SIG-M5 (cell line): ENCODE results near the gene FBXO42.
"Not testable (repeated sequence)": the region's sequence is repeated elsewhere in the genome, so short reads cannot be mapped to it uniquely, and the experiment has no call there.

Experiments
- DNase-seq: peaks from one replicate; lab custom pipeline; 2025; lab: John Stamatoyannopoulos, UW

FBXO42 gene

DNA sequence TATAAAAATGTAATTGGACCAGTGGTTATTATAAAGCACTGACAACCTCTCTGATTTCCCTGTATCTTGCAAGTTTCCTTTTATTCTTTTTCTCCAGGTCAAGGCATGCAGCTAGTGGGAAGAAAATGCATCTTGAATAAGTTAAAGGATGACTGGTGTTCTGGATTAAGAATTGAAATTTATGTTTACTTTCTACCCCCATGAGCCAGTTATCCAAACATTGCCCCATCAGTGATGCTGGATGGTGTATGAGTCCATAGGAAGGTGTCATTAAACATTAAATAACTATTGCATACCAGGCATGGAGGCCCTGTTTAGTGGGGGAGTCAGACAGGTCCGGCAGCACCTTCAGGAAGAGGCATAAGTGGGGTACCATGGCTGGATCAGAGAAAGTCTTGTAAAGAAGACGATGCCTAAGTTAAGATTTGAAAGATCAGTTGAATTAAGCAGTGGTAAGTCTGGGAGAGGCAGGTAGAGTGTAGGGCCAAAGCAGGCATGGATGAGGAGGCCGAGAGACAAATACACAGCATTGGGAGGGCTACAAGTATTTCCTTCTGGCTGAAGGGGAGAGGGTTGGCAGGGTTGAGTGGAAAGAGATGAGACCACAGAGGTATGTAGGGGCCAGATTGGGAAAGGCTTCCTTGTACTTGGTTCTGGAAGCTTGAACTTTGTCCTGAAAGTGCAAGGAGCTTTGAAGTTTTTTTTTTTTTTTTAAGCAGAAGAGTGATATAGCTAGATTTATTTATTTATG lies 20.4 kb upstream of the FBXO42 start:
- DNase-seq = no peak

DNA sequence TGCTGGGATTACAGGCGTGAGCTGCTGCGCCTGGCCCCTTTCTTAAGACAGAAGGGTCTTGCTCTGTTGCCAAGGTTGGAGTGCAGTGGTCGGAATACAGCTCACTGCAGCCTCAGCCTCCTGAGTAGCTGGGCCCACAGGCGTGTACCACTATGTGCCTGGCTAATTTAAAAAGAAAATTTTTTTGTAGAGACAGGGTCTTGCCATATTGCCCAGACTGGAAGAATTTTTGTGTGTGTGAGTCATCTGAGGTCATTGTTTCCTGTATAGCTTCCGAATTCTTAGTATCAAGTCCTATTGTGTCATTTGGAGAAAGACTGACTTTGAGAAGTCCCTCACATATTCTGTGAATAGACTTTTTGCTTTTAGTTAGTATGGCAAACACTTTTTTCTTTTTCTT lies 19.4 kb upstream of the FBXO42 start:
- peak; percentile 13 for DNase-seq

- DNase-seq = no peak
These were observed 17.5 kb upstream of the FBXO42 start for GRCh38 chr1:16369821-16370220.

DNA sequence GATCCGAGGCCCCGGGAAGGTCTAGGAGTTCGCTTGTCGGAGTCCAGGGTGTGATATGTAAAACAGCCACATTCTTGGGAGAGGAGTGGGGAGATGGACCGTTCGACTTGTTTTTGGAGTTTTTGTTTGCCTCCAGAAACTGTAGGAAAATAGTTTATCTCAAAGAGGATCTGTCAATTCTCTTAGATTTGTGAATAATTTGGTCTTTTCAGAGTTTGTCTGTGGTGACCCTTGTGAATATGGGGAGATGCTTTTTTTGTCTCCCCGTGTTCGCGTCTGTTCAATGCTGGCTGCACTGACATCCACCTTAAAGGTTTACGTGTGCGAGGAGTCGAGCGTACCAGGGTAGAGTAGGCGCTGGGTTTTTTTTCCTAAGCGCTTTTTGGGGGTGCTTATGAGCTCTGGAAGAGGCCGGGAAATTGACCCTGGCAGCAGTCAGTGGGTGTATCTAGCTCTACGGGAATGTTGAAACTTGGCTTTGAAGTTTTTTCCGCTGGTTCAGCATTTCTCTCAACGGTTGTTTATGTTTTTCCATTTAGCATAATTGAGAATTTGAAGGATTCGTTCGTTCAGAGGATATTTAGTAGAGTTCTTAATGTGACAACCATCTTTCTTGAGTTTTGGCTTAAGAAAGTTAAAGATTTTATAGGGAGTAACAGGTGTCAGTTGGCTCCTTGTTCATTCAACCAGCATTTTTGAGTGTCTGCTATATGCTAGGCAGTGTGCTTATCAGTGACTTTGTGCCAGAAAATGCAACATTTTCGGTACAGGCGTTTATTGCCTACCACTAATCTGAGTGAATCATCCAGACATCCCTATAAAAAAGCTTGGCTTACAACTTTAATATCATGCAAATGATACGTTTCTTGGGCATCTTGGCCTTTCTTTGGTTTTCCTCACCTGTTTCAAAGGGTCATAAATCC lies 15.9 kb upstream of the FBXO42 start:
- no peak for DNase-seq

DNA sequence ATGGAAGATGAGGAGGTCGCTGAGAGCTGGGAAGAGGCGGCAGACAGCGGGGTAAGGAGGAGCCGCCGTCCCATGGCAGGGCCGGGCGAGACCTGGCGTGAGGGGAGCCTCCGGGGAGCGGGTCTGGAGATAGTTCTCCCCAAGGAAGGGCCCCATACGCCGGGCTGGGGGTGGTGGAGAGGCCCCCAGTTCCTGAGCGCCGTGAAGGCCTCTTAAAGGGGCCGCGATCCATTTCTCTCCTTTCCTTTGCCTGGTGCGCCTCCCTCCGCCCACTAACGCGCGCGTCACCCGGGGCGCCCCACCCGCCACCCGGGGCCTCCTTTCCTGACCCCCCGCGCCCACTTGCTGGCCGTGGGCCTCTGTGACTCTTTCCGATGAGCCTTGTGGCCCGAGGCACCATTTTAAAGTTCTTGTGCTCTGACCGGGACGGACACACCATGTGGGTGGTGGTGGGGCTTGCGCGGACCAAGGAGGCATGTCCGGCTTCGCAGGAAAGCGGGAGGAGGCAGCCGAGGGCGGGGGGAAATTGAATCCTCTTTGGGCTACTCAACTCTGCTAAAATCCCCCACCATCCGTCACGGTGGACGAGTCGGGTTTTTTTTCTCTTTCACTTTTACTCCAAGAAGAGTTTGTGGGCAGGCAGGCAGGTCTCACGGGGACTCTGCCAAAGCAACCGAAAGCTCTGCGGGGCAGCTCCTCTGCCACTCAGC lies 15.1 kb upstream of the FBXO42 start:
- no peak for DNase-seq

- peak; percentile 93 for DNase-seq
These were observed 14.5 kb upstream of the FBXO42 start, which contains the start of gene SZRD1 for GRCh38 chr1:16366722-16367257. Gene SZRD1, plus strand, starts transcription at chr1:16367242. Its CDS starts 16 bp downstream, at chr1:16367258.

DNA sequence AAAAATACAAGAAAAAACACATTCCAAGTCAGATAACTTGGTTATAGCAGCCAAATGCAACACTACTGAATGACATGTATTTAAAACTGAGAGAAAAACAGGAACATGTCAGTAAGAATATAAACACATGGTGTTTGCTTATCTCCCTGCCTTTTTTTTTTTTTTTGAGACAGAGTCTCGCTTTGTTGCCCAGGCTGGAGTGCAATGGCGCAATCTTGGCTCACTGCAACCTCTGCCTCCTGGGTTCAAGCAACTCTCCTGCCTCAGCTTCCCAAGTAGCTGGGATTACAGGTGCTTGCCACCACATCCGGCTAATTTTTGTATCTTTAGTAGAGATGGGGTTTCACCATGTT lies 12.8 kb upstream of the FBXO42 start:
- peak; percentile 48 for DNase-seq

DNA sequence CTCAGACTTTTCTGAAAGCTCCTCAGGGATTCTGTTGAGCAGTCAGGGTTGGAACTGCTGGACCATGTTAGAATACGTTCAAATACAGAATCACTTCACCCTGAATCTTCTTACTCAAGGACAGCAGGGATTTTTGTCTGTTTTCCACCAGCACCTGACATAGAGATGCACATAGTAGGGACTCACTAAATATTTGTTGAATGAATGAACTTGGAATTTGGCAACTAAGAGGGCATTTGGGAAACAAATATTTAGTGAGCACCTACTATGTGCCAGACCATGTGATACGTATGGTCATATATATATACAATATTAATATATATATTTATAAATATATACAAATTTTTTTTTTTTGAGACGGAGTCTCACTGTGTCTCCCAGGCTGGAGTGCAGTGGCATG lies 4.6 kb upstream of the FBXO42 start:
- no peak for DNase-seq

DNA sequence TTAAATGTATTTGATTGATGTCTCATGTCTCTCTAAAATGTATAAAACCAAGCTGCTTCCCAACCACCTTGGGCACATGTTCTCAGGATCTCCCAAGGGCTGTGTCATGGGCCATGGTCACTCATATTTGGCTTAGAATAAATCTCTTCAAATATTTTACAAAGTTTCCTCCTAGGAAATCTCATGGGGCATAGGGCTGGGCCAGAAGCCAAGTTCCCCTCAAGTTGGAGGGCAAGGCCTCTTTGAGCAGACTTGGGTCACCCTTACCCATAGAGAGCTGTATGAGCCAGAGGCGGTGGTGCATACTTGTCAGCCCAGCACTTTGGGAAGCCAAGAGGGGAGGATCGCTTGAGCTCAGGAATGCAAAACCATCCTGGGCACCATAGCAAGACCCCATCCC lies 2.3 kb upstream of the FBXO42 start:
- no peak for DNase-seq

DNA sequence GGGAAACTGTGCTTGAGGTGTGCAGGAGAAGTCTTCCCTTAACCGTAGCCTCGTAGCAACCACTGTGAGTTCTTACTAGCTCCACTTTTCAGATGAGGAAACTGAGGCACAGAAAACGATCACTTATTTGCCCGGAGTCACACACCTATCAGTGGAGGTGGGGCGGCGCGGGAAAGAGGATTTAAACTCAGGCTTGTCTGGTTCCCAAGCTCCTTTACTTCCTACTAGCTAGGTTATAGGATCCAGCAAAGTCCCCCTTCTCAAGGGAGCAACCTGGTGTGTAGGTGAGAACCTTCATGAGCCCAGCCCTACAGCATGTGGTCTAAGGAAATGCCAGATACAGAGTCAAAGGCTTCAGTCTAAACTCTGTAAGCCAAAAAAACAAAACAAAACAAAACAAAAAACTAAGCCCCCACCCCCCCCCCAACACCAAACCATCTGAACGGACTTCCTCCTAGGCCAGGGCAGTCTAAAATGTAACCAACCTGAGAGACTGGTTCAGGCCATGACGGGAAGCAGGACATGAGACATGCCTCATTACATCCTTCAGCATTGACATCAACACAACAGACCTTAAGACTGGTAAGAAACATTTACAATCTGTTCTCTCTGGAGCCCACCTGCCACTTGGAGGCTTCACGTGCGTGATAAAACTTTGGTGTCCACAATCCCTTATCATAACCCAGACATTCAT lies 709 bp upstream of the FBXO42 start:
- DNase-seq = no peak

GRCh38 chr1:16351456-16351993 lies 755 bp downstream of the FBXO42 start:
- no peak for DNase-seq

DNA sequence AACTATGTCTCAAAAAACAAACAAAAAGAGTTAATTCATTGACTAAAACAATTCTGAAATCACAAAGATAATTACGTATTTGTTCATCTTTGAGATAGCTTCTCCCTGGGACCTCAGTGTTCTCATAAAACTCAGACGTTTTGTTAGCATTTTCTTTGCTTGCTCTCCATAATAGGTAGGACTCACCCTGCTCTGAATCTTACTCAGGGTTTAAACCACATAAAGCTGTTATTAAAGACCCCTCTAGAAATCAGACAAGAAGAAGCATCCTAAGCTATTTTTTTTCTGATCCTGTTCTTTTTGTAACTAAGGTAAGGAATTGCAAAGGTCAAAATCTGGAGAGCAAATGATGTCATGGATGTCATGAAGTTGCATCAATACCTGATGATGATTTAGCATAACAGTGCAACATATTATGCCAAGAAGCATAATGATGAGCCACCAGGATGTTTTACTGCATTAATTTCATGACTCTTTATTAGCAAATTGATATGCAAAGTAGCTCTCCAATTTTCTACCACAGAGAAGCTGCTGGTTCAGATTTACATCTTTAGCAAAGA lies 2.4 kb downstream of the FBXO42 start:
- no peak for DNase-seq

GRCh38 chr1:16348414-16349182 lies 3.7 kb downstream of the FBXO42 start:
- DNase-seq = no peak

- not testable (repeated sequence) for DNase-seq
These were observed 9.0 kb downstream of the FBXO42 start for GRCh38 chr1:16343276-16343675.

GRCh38 chr1:16342331-16343062 lies 9.8 kb downstream of the FBXO42 start:
- DNase-seq = no peak

- no peak for DNase-seq
These were observed 11.6 kb downstream of the FBXO42 start for GRCh38 chr1:16340673-16341072.

- DNase-seq = no peak
These were observed 13.3 kb downstream of the FBXO42 start for GRCh38 chr1:16338961-16339360.

GRCh38 chr1:16334655-16335340 lies 17.5 kb downstream of the FBXO42 start:
- DNase-seq = no peak

- no peak for DNase-seq
These were observed 25.4 kb downstream of the FBXO42 start for GRCh38 chr1:16326833-16327404.
